K562 (cell line): ENCODE data around the gene RAI14. TPM values are rescaled to one million over a fixed set of nuclear protein-coding genes. Genes with fewer than 3 reads are reported as not detected.

Experiments used
- ATAC-seq: fragments of 200-7000 bp; cut with Tn5 transposase; 3 replicates; pipeline ENCODE4 v1.9.1; 2020; ENCODE audit warnings: moderate library complexity
- BruUV-seq: library from RNA; stranded (reverse); fragments of 400-500 nt; replicated peaks from 2 replicates; lab custom pipeline; 2021; lab: Mats Ljungman, UMichigan
- CTCF ChIA-PET: fragments of 300-600 bp; formaldehyde crosslinking; extraction: SDS; loops from one replicate; lab custom pipeline; 2021; ENCODE audit warnings: low intra/inter-chr PET ratio; lab: Yijun Ruan, JAX
- POLR2A ChIA-PET: fragments of 300-600, 350-650 bp; sonication (Branson Sonifier 250); formaldehyde crosslinking; extraction: SDS; loops from one replicate; lab custom pipeline; 2021; ENCODE audit warnings: antibody characterized with exemption, inconsistent platforms; lab: Yijun Ruan, JAX
- DNase-seq, 4 experiments: peaks; one replicate each; pipeline versions ENCODE4 v3.0.0 to v3.0.0-alpha.2; 2011 to 2018; ENCODE audit warnings: low spot score in 3 of 4, mixed read lengths in 3 of 4; ENCODE audit errors: extremely low read depth in 1 of 4
- FAIRE-seq: peaks from 2 replicates; lab custom pipeline; 2011; peaks lifted over from hg19 to GRCh38; lab: Jason Lieb, UNC
- H2AFZ ChIP-seq: 2 replicates; pipeline ENCODE4 v1.6.0; 2011; ENCODE audit warnings: low read depth, low read length, control low read depth, inconsistent platforms
- H3K27ac ChIP-seq: fragments of 200-600 bp; 3 replicates; pipeline ENCODE4 v1.8.0; 2011; ENCODE audit warnings: low read depth, mild to moderate bottlenecking, control low read depth, inconsistent platforms, low read length, moderate library complexity, mixed read lengths; ENCODE audit errors: extremely low read depth
- H3K27me3 ChIP-seq, 2 experiments: fragments of 300-600 bp in 1 of 2; 2 replicates in 1 of 2; 3 replicates in 1 of 2; pipeline versions ENCODE4 v1.6.0 to v1.8.0; 2011; ENCODE audit warnings: inconsistent platforms in 2 of 2, low read length in 2 of 2, mild to moderate bottlenecking in 1 of 2, mixed read lengths in 1 of 2, moderate library complexity in 1 of 2; ENCODE audit not compliant: control insufficient read depth in 2 of 2, insufficient read depth in 2 of 2
- H3K36me3 ChIP-seq: fragments of 300-600 bp; 3 replicates; pipeline ENCODE4 v1.8.0; 2011; ENCODE audit warnings: mild to moderate bottlenecking, low read length, inconsistent platforms; ENCODE audit not compliant: control insufficient read depth, insufficient read depth
- H3K4me1 ChIP-seq, 2 experiments: fragments of 200-600 bp in 1 of 2; replicated peaks in 1 of 2; 2 replicates in 1 of 2; 3 replicates in 1 of 2; pipeline versions ENCODE4 v1.5.1 to v1.8.0; 2011; ENCODE audit warnings: inconsistent platforms in 2 of 2, low read length in 2 of 2, mild to moderate bottlenecking in 1 of 2, mixed read lengths in 1 of 2, moderate library complexity in 1 of 2; ENCODE audit not compliant: control insufficient read depth in 2 of 2, insufficient read depth in 2 of 2
- H3K4me2 ChIP-seq: 2 replicates; pipeline ENCODE4 v1.6.1; 2011; ENCODE audit warnings: low read length, control low read depth, inconsistent platforms, mixed read lengths; ENCODE audit not compliant: insufficient read depth
- H3K4me3 ChIP-seq: fragments of 200-600 bp; sonication (generic), shearing (Covaris generic); 2 replicates; pipeline ENCODE4 v1.5.1; 2016; ENCODE audit warnings: control low read depth, inconsistent platforms
- H3K79me2 ChIP-seq: fragments of 200-600 bp; 3 replicates; pipeline ENCODE4 v1.8.0; 2011; ENCODE audit warnings: low read length, inconsistent platforms; ENCODE audit not compliant: control insufficient read depth, insufficient read depth
- H3K9ac ChIP-seq, 2 experiments: 2 replicates each; pipeline versions ENCODE4 v1.6.0 to v1.6.1; 2011; ENCODE audit warnings: low read depth in 2 of 2, low read length in 2 of 2, control low read depth in 1 of 2, inconsistent platforms in 1 of 2, mild to moderate bottlenecking in 1 of 2, mixed read lengths in 1 of 2; ENCODE audit not compliant: insufficient read depth in 1 of 2
- H3K9me1 ChIP-seq: one replicate; pipeline ENCODE4 v1.6.0; 2011; ENCODE audit warnings: inconsistent platforms, mild to moderate bottlenecking, low read length, moderate library complexity; ENCODE audit not compliant: control insufficient read depth, insufficient read depth
- H3K9me3 ChIP-seq: replicated peaks from 2 replicates; pipeline ENCODE4 v1.5.1; 2011; ENCODE audit warnings: low read depth, low read length, inconsistent platforms; ENCODE audit not compliant: control insufficient read depth, insufficient read depth
- H4K20me1 ChIP-seq: replicated peaks from 2 replicates; pipeline ENCODE4 v1.6.1; 2011; ENCODE audit warnings: low read length, inconsistent platforms, mixed read lengths; ENCODE audit not compliant: control insufficient read depth, insufficient read depth
- ATF4 ChIP-seq: fragments of 450-650 bp; formaldehyde crosslinking; IDR thresholded peaks from 2 replicates; pipeline ENCODE4 v1.4.0; 2022; ENCODE audit warnings: mild to moderate bottlenecking, moderate library complexity
- CGGBP1 ChIP-seq: fragments of 250-450 bp; sonication (Bioruptor Pico); IDR thresholded peaks from 2 replicates; pipeline ENCODE4 v1.9.0; 2021; ENCODE audit warnings: mild to moderate bottlenecking
- MCM2 ChIP-seq: fragments of 450-650 bp; IDR thresholded peaks from 2 replicates; pipeline ENCODE4 v1.6.1; 2017; ENCODE audit warnings: low read depth, mild to moderate bottlenecking
- POLR2AphosphoS5 ChIP-seq: IDR thresholded peaks from 2 replicates; pipeline ENCODE4 v1.6.1; 2011; ENCODE audit warnings: mild to moderate bottlenecking, low read depth, low read length, moderate library complexity; ENCODE audit not compliant: control insufficient read depth, insufficient read depth
- ZBTB17 ChIP-seq: fragments of 450-650 bp; formaldehyde crosslinking; IDR thresholded peaks from 2 replicates; pipeline ENCODE4 v1.4.0; 2020; ENCODE audit warnings: mild to moderate bottlenecking
- ZBTB5 ChIP-seq: fragments of 450-650 bp; IDR thresholded peaks from 2 replicates; pipeline ENCODE4 v1.6.1; 2017; ENCODE audit warnings: antibody characterized with exemption
- ZNF263 ChIP-seq: sonication (generic); formaldehyde crosslinking; IDR thresholded peaks from 2 replicates; pipeline ENCODE4 v1.8.0; 2022; ENCODE audit warnings: mild to moderate bottlenecking, missing genetic modification reagents, borderline replicate concordance
- ZNF75A ChIP-seq: fragments of 450-650 bp; formaldehyde crosslinking; IDR thresholded peaks from 2 replicates; pipeline ENCODE4 v1.4.0; 2020; ENCODE audit warnings: mild to moderate bottlenecking
- WGBS: fragments of 100-300 bp; shearing (Covaris generic); methylation state at CpG from one replicate; pipeline ENCODE4 v1.1.6; 2016; ENCODE audit warnings: low coverage, mixed read lengths; ENCODE audit not compliant: insufficient coverage; ENCODE audit errors: missing lambda C conversion rate; 5-methylcytosine and 5-hydroxymethylcytosine counted together
- in situ Hi-C: fragments of 300-500 bp; cut with MboI; formaldehyde crosslinking; loops from 4 replicates; pipeline ENCODE4 v1.15.0; 2018; ENCODE audit warnings: inconsistent platforms, mixed read lengths
- intact Hi-C: fragments of 100-400 bp; cut with micrococcal nuclease; formaldehyde crosslinking; loops from 2 replicates; pipeline ENCODE4 v1.14.2; 2022
- polyA plus RNA-seq, 8 experiments: library from polyadenylated mRNA; depleted of rRNA in 4 of 8; stranded (reverse) in 5 of 8; unstranded in 3 of 8; fragments of >200 nt; fragmentation: Nextera tagmentation in 2 of 8; fragmentation: Illumina TruSeq in 1 of 8; extraction: Ambion mirVana in 2 of 8; extraction: Trizol in 1 of 8; gene quantifications; 2 replicates each; pipeline versions ENCODE4 v1.2.1 to v1.2.3, GENCODE V29; 2011 to 2014; ENCODE audit warnings: inconsistent platforms in 1 of 8, missing spikeins in 1 of 8
- total RNA-seq, 7 experiments: library from RNA; depleted of rRNA in 6 of 7; stranded (reverse); fragments of >200 nt in 6 of 7; fragmentation: Illumina TruSeq in 2 of 7; extraction: Trizol in 2 of 7; gene quantifications; 2 replicates each; pipeline versions ENCODE4 v1.2.1 to v1.2.3, GENCODE V29; 2011 to 2021; ENCODE audit warnings: low replicate concordance in 1 of 7
- TF ChIP-seq, protein P1 (sequence below): sonication (generic); formaldehyde crosslinking; IDR thresholded peaks from 2 replicates; pipeline ENCODE4 v1.9.0; 2022; ENCODE audit warnings: mild to moderate bottlenecking, missing genetic modification reagents
- TF ChIP-seq, protein P2 (sequence below): fragments of 250-450 bp; sonication (Bioruptor Pico); IDR thresholded peaks from 2 replicates; pipeline ENCODE4 v1.8.0; 2022; ENCODE audit warnings: moderate library complexity, mild to moderate bottlenecking, inconsistent platforms

RAI14 gene
- total and polyA plus RNA-seq, 9 of the 15 experiments (the other 6 are each of a cell fraction or from before 2014, with no cell fraction given): 11.3 to 82.5 (median 34.8) TPM

- TF ChIP-seq, protein P1, sequence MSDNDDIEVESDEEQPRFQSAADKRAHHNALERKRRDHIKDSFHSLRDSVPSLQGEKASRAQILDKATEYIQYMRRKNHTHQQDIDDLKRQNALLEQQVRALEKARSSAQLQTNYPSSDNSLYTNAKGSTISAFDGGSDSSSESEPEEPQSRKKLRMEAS (CRISPR knock-in tag): peak; percentile 16; the same call in 1 of the 2 replicates
- TF ChIP-seq POLR2AphosphoS5 (no peak), ZBTB17 (peak; percentile 82), MCM2 (no peak), CGGBP1 (CRISPR knock-in tag) (no peak), ZNF75A (CRISPR knock-in tag) (no peak), ZNF263 (peak; percentile 33; the same call in 1 of the 2 replicates)
- TF ChIP-seq, protein P2, sequence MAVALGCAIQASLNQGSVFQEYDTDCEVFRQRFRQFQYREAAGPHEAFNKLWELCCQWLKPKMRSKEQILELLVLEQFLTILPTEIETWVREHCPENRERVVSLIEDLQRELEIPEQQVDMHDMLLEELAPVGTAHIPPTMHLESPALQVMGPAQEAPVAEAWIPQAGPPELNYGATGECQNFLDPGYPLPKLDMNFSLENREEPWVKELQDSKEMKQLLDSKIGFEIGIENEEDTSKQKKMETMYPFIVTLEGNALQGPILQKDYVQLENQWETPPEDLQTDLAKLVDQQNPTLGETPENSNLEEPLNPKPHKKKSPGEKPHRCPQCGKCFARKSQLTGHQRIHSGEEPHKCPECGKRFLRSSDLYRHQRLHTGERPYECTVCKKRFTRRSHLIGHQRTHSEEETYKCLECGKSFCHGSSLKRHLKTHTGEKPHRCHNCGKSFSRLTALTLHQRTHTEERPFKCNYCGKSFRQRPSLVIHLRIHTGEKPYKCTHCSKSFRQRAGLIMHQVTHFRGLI (CRISPR knock-in tag): peak; percentile 19; the same call in 1 of the 2 replicates
Observed at GRCh38 chr5:34731435-34732232, 75.5 kb downstream of the RAI14 start (continued).

- ChIA-PET CTCF (no interaction called here), POLR2A (no interaction called here)
- no peak for FAIRE-seq
- no peak for DNase-seq
- Histone ChIP-seq H3K9ac (no peak overlapping the region), H3K4me2 (no peak overlapping the region), H3K36me3 (peaks cover 3% of the 10 kb centered on the region; the same call in 1 of the 3 replicates), H2AFZ (no peak overlapping the region), H3K4me1 (peaks cover 6 to 9% of the 10 kb centered on the region in 2 experiments; a peak in 3 of 5 replicates), H4K20me1 (no peaks in the 10 kb centered on the region), H3K4me3 (no peak overlapping the region), H3K27ac (no peak overlapping the region), H3K79me2 (no peaks in the 10 kb centered on the region), H3K9me3 (no peaks in the 10 kb centered on the region), H3K9me1 (no peaks in the 10 kb centered on the region), H3K27me3 (no peaks in the 10 kb centered on the region)
- TF ChIP-seq ZBTB5: no peak
- TF ChIP-seq ATF4 (CRISPR knock-in tag): no peak
- no peak for ATAC-seq
- WGBS: 100% methylated on average over 2 of the region's 3 CpGs
- no TSS peak for BruUV-seq
- in situ Hi-C loops: no loop called here
- intact Hi-C loops: no loop called here
Observed at GRCh38 chr5:34734326-34734725, 78.2 kb downstream of the RAI14 start.
